HG03575 (cell line): ENCODE results near the gene BANK1.

Experiments
- ATAC-seq: cut with Tn5 transposase; IDR thresholded peaks from one replicate; pipeline ENCODE4 v1.9.1; 2021; ENCODE audit not compliant: unreplicated experiment, insufficient number of reproducible peaks, low FRiP score; ENCODE audit errors: extremely low read depth

The BANK1 gene

DNA sequence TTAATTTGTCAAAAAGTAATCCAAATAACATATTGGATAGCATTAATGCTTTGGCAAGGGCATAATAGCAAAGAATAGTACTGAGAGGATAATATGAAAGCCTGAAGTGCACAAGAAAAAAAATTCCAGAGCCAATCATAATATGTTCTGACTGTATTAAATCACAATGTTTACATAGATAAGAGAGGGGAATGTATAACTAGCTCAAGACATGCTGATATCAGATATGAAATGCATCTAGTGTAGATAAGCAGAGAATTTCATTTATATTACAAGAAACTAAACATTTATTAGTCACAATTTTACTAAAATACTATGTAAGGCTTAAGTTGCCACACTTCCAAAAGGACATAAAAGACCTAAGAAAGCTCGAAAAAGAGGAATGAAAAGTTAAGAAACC, 193.3 kb downstream of the BANK1 start:
- no peak for ATAC-seq

GRCh38 chr4:101987623-101988243, 197.2 kb downstream of the BANK1 start:
- ATAC-seq: peak; percentile 88

DNA sequence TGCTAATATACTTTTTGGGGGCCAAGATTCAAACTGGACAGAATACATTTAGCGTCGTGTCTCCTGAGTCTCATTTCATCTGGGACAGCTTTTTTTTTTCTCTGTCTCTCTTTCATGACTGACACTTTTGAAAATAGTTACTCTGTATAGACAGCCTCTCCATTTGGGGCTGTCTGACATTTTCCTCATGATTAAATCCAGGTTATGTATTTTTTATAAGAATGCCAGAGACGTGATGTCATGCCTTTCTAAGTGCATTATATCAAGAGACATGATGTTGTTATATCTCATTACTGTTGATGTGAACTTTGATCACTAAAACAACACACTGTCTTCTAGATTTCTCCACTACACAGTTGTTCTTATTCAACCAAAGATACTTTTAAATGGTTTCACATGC, 199.0 kb downstream of the BANK1 start:
- no peak for ATAC-seq

DNA sequence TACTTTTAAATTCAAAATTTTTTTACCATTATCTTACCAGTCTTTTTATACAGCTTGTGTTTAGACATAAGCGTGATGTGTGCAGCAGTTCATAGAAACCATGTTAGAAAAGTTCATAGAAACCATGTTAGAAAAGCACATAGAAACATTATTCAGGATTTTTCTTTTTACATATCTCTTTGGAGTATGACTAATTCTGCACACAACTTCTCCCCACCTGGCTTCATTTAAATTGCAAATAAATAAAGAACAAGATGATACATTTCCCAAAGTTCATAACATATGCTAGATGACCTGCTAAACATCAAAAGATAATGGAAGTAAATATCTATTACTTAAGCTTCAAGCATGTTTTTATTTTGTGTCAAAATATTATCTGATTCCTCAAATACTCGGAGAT, 201.9 kb downstream of the BANK1 start:
- no peak for ATAC-seq

DNA sequence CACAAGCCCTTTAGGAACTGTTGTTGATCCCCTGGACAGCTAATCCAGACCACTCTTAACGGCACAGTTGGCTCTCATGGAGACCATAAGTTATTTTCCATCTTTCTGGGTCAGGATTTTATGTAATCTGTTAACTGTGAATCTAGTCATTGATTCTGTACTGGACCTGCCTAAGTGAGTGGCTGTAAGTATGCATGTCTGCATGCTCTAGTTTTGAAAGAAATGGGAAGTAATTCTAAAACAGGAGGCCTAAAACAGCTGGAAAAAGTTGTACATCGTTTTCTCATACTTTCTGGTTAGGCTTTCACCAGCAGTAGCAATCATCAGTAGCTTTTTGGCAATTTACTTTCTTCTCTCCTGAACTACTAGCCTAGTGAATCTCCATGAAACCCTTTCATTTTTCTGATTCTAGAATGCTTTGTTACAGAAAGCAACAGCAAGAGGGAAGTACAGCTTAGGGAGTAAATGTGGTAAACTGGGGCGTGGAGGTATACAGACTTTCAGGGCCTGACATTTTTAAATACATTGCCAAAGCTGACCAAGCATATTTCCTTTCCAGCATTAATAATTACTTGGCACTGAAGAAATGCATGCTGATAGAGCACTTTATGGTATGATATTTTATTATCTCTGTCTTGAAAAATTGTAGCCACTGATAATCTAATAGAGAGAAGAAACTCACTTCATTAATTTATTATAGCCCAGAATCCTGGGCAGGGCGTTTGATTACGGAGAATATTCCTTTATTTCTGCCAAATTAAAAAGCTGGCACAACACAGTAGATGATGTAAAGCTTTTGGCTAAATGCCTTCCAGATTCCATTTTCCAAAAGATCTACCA, 202.7 kb downstream of the BANK1 start:
- ATAC-seq: no peak

DNA sequence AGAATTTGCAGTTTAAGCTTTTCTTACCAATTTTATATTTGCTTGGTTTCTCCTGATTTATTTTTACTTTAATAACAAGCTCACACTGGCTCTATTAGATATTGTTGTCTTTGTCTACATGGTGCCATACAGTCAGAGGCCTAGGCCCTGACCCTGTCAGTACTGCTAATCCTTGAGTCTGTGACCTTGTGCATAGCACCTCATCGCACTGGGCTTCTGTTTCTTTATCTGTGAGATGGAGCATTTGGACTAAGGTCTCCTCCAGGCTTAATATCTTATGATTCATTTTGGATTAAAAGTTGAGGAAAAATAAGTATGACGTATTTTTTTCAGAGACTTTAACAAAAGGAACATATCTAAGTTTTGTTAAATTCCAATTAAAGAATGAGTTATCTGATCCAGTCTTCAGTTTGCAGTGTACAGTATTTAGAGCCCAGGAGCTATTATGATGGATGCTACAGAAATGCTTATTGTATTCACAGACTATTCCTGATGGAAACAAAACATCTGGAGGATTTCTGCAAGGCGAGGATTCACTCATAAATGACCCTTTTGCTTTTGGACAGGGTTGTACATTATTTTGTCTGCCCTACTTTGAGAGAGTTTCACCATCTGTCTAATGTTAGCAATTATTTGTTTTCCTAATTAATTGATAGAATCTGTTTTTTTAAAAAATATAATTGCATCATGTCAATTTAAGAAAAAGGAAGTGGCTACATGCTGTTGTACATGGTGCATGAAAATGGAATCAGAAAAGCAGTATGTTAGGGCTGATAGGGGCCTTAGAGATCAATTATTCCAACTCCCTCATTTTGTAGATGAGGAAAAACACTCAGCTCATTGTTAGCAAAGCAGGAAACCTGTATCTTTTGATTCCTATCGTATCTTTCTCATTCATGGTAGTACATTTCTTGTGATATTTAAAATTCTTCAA, 203.6 kb downstream of the BANK1 start:
- ATAC-seq: no peak

DNA sequence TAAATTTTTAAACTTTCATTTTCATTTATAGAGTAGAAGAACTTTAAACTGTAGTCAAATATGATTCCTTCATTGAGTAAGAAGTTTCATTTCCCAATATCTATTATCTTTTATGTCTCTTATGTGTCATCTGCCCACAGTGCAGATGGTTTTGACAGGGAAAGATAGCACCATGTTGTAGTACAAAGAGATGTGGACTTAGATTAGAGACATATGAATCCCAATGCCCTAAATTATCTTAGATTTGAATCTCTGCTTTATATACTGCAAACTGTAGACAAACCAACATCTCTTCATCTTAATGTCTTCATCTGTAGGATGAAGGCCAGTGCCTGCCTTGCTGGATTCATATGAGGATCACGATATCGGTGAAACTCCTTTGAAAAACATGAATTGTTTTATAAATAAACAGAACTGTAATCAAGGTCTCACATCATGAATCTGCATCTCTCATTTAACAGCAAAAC, 217.5 kb downstream of the BANK1 start:
- ATAC-seq: peak; percentile 77

GRCh38 chr4:102008711-102009110, 218.2 kb downstream of the BANK1 start:
- no peak for ATAC-seq

GRCh38 chr4:102022343-102022742, 231.8 kb downstream of the BANK1 start:
- ATAC-seq: no peak

GRCh38 chr4:102027961-102028360, 237.4 kb downstream of the BANK1 start:
- no peak for ATAC-seq

DNA sequence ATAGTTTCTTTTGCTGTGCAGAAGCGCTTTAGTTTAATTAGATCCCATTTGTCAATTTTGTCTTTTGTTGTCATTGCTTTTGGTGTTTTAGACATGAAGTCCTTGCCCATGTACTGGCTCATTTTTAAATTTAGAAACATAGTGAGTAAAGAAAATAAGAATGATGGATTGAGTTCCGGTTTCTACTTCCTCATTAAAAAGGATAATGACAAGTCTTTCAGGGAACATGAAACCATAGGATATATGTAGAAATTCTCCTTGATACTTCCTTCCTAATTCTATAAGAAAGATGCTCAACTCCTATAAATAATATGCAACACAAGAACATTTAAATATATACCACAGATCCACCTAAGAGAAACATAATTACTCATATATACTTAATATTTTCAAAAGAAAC, 240.9 kb downstream of the BANK1 start:
- no peak for ATAC-seq

GRCh38 chr4:102036016-102036415, 245.5 kb downstream of the BANK1 start:
- ATAC-seq: no peak

DNA sequence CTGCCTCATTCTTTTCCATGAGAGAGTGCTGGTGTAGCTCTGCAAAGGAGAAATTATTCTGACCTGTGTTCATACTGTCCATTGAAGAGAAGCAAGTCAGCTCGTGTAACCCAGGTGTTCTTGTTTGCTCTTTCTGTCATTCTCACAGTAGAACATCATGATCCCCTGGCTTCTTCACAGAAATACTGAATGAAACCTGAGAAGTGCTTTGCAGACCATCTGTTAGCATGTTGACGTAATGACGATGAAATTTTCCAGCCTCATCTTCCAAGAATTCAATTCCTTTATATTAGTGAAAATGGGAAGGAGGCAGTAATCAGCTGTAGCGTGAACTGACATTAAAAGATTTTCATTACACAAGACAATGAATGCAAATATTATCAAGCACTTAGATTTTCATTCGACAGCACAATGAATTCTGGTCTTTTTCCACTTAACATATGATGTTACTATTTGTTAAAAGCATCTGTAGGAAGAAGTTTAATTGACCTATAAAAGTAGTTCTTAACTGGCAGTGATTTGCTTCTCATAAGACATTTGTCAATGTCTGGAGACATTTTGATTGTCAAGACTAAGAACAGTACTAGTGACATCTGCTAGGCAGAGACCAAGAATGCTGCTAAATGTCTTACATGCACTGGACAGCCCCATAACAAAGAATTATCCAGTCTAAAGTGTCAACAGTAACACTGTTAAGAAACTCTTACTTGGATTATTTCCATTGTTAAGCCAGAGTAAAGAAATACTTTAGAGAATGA, 246.3 kb downstream of the BANK1 start:
- no peak for ATAC-seq

GRCh38 chr4:102037566-102037965, 247.0 kb downstream of the BANK1 start:
- no peak for ATAC-seq

DNA sequence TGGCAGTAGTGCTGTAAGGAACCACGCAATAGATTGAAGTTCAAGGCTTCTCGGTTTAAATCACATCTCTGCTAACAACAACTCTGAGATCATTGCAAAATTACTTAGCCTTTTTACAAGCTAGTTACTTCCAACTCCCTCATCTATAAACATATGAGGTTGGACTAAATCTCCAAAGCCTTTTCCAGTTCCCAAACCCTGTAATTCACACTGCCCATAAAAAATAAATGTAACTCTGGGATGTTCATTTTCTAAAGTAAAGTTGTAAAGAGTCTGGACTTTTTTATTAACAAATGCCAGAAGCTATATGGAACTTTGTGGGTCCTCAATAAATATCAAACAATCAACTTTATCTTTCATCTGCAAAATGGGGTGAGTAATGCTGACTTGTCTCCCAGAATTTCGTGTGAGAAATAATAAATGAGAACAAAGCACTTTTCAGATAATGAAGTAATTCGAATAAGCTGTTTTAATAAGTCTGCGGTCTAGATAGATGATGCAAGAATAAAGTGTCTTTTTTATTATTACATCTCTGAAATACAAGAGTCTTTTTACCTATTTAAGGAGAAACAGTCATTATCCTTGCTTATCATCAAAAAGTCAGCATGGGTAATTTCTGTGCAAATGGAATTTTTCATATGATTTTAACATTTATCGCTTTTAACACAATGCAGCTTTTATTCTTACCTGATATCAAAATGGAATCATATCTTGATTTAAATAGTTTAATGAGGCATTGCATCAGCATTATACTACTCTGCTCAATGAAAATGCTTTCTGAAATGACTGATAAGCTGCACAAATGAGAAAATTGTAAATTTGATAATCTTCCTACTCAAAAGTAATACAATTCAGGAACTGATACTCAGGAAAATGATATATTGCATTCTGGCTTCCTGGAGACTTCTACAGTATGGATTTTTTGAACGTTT, 252.6 kb downstream of the BANK1 start:
- no peak for ATAC-seq

DNA sequence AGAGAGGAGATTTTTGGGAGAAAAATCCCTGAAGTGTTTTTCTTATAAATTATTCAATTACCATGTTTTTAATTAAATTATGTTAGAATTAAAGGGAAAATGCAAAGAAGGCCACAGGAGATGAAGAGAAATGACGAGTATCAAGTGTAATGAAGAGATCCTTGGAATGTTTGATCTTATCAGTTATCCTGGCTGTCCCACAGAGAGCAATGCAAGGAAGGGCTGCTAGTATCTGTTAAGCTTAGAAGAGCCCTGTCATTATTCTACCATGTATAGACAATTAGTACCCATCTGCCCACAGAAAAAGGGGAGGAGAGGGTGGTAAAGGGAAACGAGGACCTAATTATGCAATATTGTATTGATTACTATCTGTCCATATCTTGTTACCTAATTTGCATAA, 257.1 kb downstream of the BANK1 start:
- no peak for ATAC-seq

DNA sequence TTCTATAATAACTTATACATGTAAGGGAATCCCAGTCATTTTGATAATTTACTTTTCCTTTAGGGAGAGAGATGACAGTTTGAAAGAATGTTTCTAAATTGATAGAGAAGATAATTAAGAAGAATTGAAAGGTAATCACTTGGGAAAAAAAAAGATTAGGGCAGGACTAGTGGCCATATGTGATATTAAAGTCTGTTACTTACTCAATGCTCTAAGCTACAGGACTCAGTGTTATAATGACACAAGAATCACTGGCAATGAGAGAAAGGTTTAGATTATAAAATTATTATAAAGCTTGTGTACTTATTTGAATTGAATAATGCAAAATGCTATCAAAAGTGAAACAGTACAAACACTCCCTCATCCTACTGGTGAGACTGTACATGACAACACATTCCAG, 265.3 kb downstream of the BANK1 start:
- no peak for ATAC-seq

- ATAC-seq: no peak
Measured at GRCh38 chr4:102057122-102057521, 266.6 kb downstream of the BANK1 start.
